Fibroblast of peridontal ligament (primary cell): Measurements from ENCODE around the gene MLN.

ENCODE experiments used
- DNase-seq: peaks from one replicate; pipeline ENCODE4 v3.0.0-alpha.2; 2010; ENCODE audit errors: extremely low read depth

MLN gene

GRCh38 chr6:33752646-33753015 lies 51.2 kb downstream of the MLN start:
- no peak for DNase-seq

GRCh38 chr6:33751771-33752645 lies 51.8 kb downstream of the MLN start:
- DNase-seq, result no peak

GRCh38 chr6:33750244-33750991 lies 53.4 kb downstream of the MLN start:
- DNase-seq, result no peak

GRCh38 chr6:33749401-33749800 lies 54.4 kb downstream of the MLN start:
- DNase-seq, result no peak

- no peak for DNase-seq
These were observed 55.0 kb downstream of the MLN start for GRCh38 chr6:33748841-33749240.

GRCh38 chr6:33747823-33748222 lies 56.0 kb downstream of the MLN start:
- no peak for DNase-seq

DNA sequence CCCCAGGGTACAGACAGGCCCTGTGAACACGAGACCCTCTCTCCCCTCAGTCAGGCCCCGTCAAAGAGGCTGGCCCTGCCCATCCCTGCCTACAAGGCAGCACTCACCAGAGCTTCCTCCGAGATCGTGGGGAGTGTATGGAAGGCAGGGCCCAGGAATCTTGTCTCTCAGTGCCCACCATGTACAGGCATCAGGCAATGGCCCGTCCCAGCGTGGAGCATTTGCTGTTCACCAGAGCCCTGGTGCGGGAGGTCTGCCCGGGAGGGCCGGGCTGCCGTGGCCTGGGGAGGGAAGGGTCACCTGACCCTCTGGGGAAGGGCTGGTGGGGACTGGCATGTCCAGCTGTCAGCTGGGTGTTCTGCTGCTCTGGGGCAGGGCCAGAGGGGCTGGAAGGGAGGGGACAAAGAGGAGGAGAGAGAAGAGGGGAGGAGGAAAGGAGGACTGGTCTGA lies 57.1 kb downstream of the MLN start, which contains the start of gene IP6K3:
TSS of gene IP6K3 (minus strand) at position 255 of the 450 bp plus-strand sequence. CDS start 11,429 bp downstream, outside the sequence.
- DNase-seq, result no peak

DNA sequence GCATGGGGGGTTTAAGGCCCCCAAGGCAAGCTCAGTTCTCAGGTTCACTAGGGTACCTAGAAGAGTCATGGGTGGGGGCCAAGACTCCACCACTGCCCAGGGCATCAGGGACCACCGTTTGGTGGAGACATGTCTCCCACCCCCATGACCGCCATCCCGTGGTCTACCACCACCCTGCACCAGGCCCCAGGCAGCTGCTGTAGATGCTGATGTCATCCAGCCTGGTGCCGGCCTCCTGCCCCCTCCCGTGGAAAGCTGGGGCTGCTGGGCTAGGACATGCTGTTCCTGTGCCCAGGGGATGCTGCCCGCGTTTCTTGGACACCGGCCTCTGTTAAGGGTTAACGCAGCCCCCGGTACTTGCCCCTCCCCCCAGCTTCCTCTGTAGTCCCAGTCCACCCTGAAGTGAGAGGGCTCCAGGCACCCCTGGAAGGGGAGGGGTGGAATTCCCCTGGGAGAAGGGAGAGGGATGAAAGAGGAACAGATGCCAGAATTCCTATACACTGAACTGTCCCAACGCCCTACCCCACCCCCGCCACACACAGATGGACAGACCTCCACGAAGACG lies 57.7 kb downstream of the MLN start:
- no peak for DNase-seq

GRCh38 chr6:33745548-33745947 lies 58.3 kb downstream of the MLN start:
- no peak for DNase-seq

GRCh38 chr6:33744895-33745546 lies 58.8 kb downstream of the MLN start:
- no peak for DNase-seq
